HepG2 (cell line): ENCODE data around the gene ACD. TPM values are rescaled to one million over a fixed set of nuclear protein-coding genes. Genes with fewer than 3 reads are reported as not detected.
A peak's percentile ranks its signal among the peaks of the same experiment; 100 is the strongest.

Experiments
- AGO1 ChIP-seq: fragments of 200-400 bp; formaldehyde crosslinking; IDR thresholded peaks from 2 replicates; pipeline ENCODE4 v1.6.1; 2017; ENCODE audit warnings: mild to moderate bottlenecking, low read depth, low read length, moderate library complexity; ENCODE audit not compliant: poor library complexity, severe bottlenecking
- EHMT2 ChIP-seq: fragments of 200-600 bp; sonication (generic); IDR thresholded peaks from 2 replicates; pipeline ENCODE4 v1.7.0; 2017; ENCODE audit warnings: antibody characterized with exemption, low read depth, low read length, borderline replicate concordance
- GABPB1 ChIP-seq: IDR thresholded peaks from 2 replicates; pipeline ENCODE4 v1.6.1; 2016; ENCODE audit warnings: mild to moderate bottlenecking, missing genetic modification reagents, moderate library complexity, missing compliant biosample characterization
- GTF2F1 ChIP-seq: fragments of 150-350 bp; IDR thresholded peaks from 2 replicates; pipeline ENCODE4 v1.6.1; 2014; ENCODE audit warnings: low read length
- HNRNPK ChIP-seq: fragments of 200-400 bp; formaldehyde crosslinking; IDR thresholded peaks from 2 replicates; pipeline ENCODE4 v1.6.1; 2018; ENCODE audit warnings: low read length, low read depth, moderate library complexity, mild to moderate bottlenecking; ENCODE audit not compliant: poor library complexity, severe bottlenecking
- IRX3 ChIP-seq: sonication (generic); formaldehyde crosslinking; IDR thresholded peaks from 2 replicates; pipeline ENCODE4 v1.8.1; 2023; ENCODE audit warnings: mild to moderate bottlenecking, low read depth, missing genetic modification reagents, borderline replicate concordance
- KDM5B ChIP-seq: sonication (generic); formaldehyde crosslinking; IDR thresholded peaks from 2 replicates; pipeline ENCODE4 v1.4.0; 2020; ENCODE audit warnings: missing genetic modification reagents, mild to moderate bottlenecking, borderline replicate concordance
- KLF9 ChIP-seq: IDR thresholded peaks from 2 replicates; pipeline ENCODE4 v1.6.1; 2016; ENCODE audit warnings: low read depth
- PRPF4 ChIP-seq: fragments of 200-400 bp; formaldehyde crosslinking; IDR thresholded peaks from 2 replicates; pipeline ENCODE4 v1.6.1; 2016; ENCODE audit warnings: low read length, low read depth; ENCODE audit not compliant: poor library complexity, severe bottlenecking
- SKI ChIP-seq: fragments of 450-650 bp; IDR thresholded peaks from one replicate; pipeline ENCODE4 v1.6.1; 2018; ENCODE audit warnings: mild to moderate bottlenecking; ENCODE audit not compliant: partially characterized antibody
- SRSF1 ChIP-seq: fragments of 200-400 bp; formaldehyde crosslinking; optimal IDR thresholded peaks from 2 replicates; pipeline ENCODE3; 2017; ENCODE audit warnings: mild to moderate bottlenecking, low read depth, low read length, moderate library complexity
- ZNF557 ChIP-seq: sonication (generic); formaldehyde crosslinking; IDR thresholded peaks from 2 replicates; pipeline ENCODE4 v1.4.0; 2020; ENCODE audit warnings: missing genetic modification reagents
- ZNF572 ChIP-seq: sonication (generic); formaldehyde crosslinking; IDR thresholded peaks from 2 replicates; pipeline ENCODE4 v1.5.1; 2020; ENCODE audit warnings: mild to moderate bottlenecking, missing genetic modification reagents
- ZNF629 ChIP-seq: sonication (generic); formaldehyde crosslinking; conservative IDR thresholded peaks from 2 replicates; pipeline ENCODE4 v1.5.0; 2020; ENCODE audit warnings: missing genetic modification reagents
- polyA plus RNA-seq, 8 experiments: library from polyadenylated mRNA; depleted of rRNA in 3 of 8; stranded (reverse) in 7 of 8; unstranded in 1 of 8; fragments of >200 nt; fragmentation: Illumina TruSeq in 4 of 8; extraction: Trizol in 4 of 8; gene quantifications; 2 replicates each; pipeline versions ENCODE4 v1.2.1 to v1.2.3, GENCODE V29; 2011 to 2016; ENCODE audit warnings: low read depth in 4 of 8, missing spikeins in 1 of 8, mixed read lengths in 1 of 8; ENCODE audit not compliant: insufficient read depth in 1 of 8
- total RNA-seq, 5 experiments: library from RNA; depleted of rRNA; stranded (reverse); fragments of >200 nt; fragmentation: Illumina TruSeq; extraction: Trizol; gene quantifications; 2 replicates each; pipeline ENCODE4 v1.2.3, GENCODE V29; 2016; ENCODE audit warnings: low read depth in 1 of 5
- TF ChIP-seq, protein P1 (sequence below): IDR thresholded peaks from 2 replicates; pipeline ENCODE4 v1.6.1; 2018; ENCODE audit warnings: missing genetic modification reagents, mild to moderate bottlenecking, missing compliant biosample characterization
- TF ChIP-seq, protein P2 (sequence below): sonication (generic); formaldehyde crosslinking; IDR thresholded peaks from 2 replicates; pipeline ENCODE4 v1.4.0; 2020; ENCODE audit warnings: missing genetic modification reagents
- TF ChIP-seq, protein P3 (sequence below): sonication (generic); formaldehyde crosslinking; IDR thresholded peaks from 2 replicates; pipeline ENCODE4 v1.5.0; 2020; ENCODE audit warnings: missing genetic modification reagents
- TF ChIP-seq, protein P4 (sequence below): sonication (generic); formaldehyde crosslinking; IDR thresholded peaks from 2 replicates; pipeline ENCODE4 v1.8.1; 2022; ENCODE audit warnings: low read depth, mild to moderate bottlenecking, missing genetic modification reagents
- TF ChIP-seq, protein P5 (sequence below): IDR thresholded peaks from 2 replicates; pipeline ENCODE4 v1.6.1; 2012; ENCODE audit warnings: inconsistent platforms
- TF ChIP-seq, protein P6 (sequence below): sonication (generic); formaldehyde crosslinking; IDR thresholded peaks from 2 replicates; pipeline ENCODE4 v1.8.0; 2022; ENCODE audit warnings: mild to moderate bottlenecking, missing genetic modification reagents, moderate library complexity

The ACD gene
- total and polyA plus RNA-seq, 2 of the 13 experiments (the other 11 are each of a cell fraction or from before 2014, with no cell fraction given), result 32.6 to 38.3 TPM

DNA sequence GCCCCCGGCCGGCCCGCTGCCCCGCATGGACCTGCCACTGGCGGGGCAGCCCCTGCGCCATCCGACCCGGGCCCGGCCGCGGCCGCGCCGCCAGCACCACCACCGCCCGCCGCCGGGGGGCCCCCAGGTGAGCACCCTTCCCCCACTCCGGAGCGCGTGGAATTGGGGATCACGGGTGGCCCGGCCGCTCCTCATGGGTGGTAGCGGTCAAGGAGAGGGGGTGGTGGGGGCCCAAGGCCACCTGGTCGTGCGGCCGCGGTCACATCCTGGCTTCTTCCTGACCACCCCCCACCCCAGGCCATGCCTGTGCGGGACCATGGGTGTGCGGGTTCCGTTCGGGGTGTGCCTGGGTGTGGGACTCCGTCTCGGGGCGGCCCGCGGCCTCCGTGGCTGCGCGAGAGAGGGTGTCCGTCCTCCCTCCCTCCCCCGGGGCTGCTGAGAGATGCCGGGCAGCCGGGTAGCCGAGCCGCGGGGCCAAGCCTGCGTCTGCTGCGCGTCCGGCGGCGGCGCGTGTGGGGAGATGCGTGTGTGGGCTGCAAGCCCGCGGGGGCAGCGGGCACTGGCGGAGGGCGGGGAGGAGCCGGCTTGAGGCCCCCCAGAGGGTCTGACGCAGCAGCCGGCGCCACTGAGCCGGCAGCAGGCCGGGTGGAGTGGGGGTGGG, 6.8 kb downstream of the ACD start (continued):
- TF ChIP-seq IRX3 (no peak), AGO1 (peak; percentile 20), GABPB1 (peak; percentile 40; the same call in 1 of the 2 replicates), EHMT2 (no peak; the same call in 1 of the 2 replicates), GTF2F1 (no peak), ZNF572 (CRISPR knock-in tag) (no peak), KLF9 (no peak), KDM5B (no peak), ZNF629 (CRISPR knock-in tag) (no peak), PRPF4 (no peak), ZNF557 (CRISPR knock-in tag) (no peak), SKI (peak; percentile 15), HNRNPK (peak; percentile 48), SRSF1 (no peak)
- TF ChIP-seq, protein P1, sequence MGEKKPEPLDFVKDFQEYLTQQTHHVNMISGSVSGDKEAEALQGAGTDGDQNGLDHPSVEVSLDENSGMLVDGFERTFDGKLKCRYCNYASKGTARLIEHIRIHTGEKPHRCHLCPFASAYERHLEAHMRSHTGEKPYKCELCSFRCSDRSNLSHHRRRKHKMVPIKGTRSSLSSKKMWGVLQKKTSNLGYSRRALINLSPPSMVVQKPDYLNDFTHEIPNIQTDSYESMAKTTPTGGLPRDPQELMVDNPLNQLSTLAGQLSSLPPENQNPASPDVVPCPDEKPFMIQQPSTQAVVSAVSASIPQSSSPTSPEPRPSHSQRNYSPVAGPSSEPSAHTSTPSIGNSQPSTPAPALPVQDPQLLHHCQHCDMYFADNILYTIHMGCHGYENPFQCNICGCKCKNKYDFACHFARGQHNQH (CRISPR knock-in tag), result no peak
- TF ChIP-seq, protein P2, sequence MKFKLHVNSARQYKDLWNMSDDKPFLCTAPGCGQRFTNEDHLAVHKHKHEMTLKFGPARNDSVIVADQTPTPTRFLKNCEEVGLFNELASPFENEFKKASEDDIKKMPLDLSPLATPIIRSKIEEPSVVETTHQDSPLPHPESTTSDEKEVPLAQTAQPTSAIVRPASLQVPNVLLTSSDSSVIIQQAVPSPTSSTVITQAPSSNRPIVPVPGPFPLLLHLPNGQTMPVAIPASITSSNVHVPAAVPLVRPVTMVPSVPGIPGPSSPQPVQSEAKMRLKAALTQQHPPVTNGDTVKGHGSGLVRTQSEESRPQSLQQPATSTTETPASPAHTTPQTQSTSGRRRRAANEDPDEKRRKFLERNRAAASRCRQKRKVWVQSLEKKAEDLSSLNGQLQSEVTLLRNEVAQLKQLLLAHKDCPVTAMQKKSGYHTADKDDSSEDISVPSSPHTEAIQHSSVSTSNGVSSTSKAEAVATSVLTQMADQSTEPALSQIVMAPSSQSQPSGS (CRISPR knock-in tag), result no peak
- TF ChIP-seq, protein P3, sequence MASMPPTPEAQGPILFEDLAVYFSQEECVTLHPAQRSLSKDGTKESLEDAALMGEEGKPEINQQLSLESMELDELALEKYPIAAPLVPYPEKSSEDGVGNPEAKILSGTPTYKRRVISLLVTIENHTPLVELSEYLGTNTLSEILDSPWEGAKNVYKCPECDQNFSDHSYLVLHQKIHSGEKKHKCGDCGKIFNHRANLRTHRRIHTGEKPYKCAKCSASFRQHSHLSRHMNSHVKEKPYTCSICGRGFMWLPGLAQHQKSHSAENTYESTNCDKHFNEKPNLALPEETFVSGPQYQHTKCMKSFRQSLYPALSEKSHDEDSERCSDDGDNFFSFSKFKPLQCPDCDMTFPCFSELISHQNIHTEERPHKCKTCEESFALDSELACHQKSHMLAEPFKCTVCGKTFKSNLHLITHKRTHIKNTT (CRISPR knock-in tag), result no peak
- TF ChIP-seq, protein P4, sequence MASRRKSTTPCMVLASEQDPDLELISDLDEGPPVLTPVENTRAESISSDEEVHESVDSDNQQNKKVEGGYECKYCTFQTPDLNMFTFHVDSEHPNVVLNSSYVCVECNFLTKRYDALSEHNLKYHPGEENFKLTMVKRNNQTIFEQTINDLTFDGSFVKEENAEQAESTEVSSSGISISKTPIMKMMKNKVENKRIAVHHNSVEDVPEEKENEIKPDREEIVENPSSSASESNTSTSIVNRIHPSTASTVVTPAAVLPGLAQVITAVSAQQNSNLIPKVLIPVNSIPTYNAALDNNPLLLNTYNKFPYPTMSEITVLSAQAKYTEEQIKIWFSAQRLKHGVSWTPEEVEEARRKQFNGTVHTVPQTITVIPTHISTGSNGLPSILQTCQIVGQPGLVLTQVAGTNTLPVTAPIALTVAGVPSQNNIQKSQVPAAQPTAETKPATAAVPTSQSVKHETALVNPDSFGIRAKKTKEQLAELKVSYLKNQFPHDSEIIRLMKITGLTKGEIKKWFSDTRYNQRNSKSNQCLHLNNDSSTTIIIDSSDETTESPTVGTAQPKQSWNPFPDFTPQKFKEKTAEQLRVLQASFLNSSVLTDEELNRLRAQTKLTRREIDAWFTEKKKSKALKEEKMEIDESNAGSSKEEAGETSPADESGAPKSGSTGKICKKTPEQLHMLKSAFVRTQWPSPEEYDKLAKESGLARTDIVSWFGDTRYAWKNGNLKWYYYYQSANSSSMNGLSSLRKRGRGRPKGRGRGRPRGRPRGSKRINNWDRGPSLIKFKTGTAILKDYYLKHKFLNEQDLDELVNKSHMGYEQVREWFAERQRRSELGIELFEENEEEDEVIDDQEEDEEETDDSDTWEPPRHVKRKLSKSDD, result no peak
- TF ChIP-seq, protein P5, sequence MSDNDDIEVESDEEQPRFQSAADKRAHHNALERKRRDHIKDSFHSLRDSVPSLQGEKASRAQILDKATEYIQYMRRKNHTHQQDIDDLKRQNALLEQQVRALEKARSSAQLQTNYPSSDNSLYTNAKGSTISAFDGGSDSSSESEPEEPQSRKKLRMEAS, result peak; percentile 38; the same call in 1 of the 2 replicates
- TF ChIP-seq, protein P6, sequence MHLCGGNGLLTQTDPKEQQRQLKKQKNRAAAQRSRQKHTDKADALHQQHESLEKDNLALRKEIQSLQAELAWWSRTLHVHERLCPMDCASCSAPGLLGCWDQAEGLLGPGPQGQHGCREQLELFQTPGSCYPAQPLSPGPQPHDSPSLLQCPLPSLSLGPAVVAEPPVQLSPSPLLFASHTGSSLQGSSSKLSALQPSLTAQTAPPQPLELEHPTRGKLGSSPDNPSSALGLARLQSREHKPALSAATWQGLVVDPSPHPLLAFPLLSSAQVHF (CRISPR knock-in tag), result no peak
